Muscle layer of colon (tissue), 2 donors: ENCODE data around the gene WDR90.

Experiments
- H3K27ac ChIP-seq: one replicate; pipeline ENCODE4 v1.7.0; 2013; ENCODE audit warnings: low read depth, mild to moderate bottlenecking, low read length, moderate library complexity
- H3K27me3 ChIP-seq, 2 donors: one replicate each; pipeline ENCODE4 v1.7.0; 2013; ENCODE audit warnings: low read length in 2 of 2, mild to moderate bottlenecking in 2 of 2; ENCODE audit not compliant: insufficient read depth in 2 of 2, control insufficient read depth in 1 of 2
- H3K36me3 ChIP-seq: one replicate; pipeline ENCODE4 v1.7.0; 2013; ENCODE audit warnings: mild to moderate bottlenecking, low read length; ENCODE audit not compliant: insufficient read depth
- H3K4me1 ChIP-seq: one replicate; pipeline ENCODE4 v1.7.0; 2013; ENCODE audit warnings: mild to moderate bottlenecking, low read length; ENCODE audit not compliant: insufficient read depth
- H3K4me3 ChIP-seq, 2 donors: one replicate each; pipeline ENCODE4 v1.7.0; 2013; ENCODE audit warnings: low read length in 2 of 2, low read depth in 1 of 2, mild to moderate bottlenecking in 1 of 2, moderate library complexity in 1 of 2
- H3K9ac ChIP-seq: one replicate; pipeline ENCODE4 v1.7.0; 2013; ENCODE audit warnings: low read length
- H3K9me3 ChIP-seq: one replicate; pipeline ENCODE4 v1.7.0; 2013; ENCODE audit warnings: mild to moderate bottlenecking, low read length
- donor health status: abdominal sarcoma.
- donor health status: Adenocarcinoma of cecum.

Gene WDR90

DNA sequence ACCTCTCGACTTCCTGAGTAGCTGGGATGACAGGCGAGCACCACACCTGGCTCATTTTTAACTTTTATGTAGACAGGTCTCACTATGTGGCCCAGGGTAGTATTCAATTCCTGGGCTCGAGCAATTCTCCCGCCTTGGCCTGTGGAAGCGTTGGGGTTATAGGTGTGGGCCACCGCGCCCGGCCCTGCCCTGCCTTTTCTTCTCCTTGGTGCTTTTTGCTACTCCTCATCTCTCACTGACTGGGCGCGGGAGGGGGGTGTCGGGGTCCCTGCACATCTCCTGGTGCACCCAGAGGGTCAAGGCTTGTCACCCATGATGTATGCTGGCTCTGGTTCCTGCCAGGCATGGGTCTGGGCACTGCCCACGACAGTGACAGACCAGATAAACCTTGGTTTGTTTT lies 4.6 kb upstream of the WDR90 start:
- no peak overlapping the region for H3K27ac ChIP-seq
- H3K9me3 ChIP-seq = no peaks in the 10 kb centered on the region
- H3K4me3 ChIP-seq = no peak overlapping the region
- H3K27me3 ChIP-seq = no peaks in the 10 kb centered on the region
- no peaks in the 10 kb centered on the region for H3K36me3 ChIP-seq
- H3K4me1 ChIP-seq = peaks cover 26% of the 10 kb centered on the region
- H3K9ac ChIP-seq = no peak overlapping the region

DNA sequence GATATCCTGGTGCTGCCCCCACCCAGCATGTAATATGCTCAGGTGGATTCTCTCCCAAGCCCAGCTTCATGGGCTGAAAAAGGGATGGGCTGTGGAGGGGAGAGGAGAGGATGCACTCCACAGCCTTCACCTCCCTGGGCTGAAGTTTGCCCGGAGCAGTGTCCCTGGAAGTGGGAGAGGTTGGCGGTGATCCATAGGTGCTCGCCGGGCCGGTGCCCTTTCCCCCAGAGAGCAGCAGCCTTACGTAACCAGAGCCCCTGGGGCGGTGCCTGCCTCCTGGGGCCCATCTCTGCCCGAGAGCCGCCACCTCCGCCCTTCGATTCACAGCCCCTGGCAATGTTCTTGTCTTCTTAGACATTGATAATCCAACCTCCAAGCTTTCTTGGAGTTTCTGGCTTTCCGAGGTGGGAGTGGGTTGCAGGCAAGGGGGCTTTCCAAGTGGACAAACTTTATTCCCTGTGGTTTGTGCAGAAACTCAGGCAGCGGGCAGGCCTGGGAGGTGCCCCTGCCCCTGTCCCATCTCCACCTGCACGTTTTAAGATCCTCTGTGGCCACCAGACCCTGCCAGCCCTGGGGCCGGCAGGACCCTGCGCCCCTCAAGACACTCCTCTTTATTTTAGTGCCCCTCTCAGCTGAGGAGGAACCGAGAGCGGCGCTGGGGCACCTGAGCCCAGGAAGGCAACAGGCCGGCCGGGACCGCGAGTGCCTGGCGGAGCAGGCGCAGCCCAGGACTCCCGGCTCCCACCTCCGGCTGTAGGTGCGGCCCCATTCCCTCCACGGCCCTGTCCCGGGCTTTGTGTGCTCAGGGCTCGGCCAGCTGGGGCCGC lies 3.1 kb upstream of the WDR90 start:
- H3K9ac ChIP-seq = no peak overlapping the region
- H3K9me3 ChIP-seq = no peaks in the 10 kb centered on the region
- no peaks in the 10 kb centered on the region for H3K27me3 ChIP-seq
- no peak overlapping the region for H3K4me3 ChIP-seq
- H3K4me1 ChIP-seq = peaks cover 36% of the 10 kb centered on the region
- H3K36me3 ChIP-seq = no peaks in the 10 kb centered on the region
- H3K27ac ChIP-seq = no peak overlapping the region

DNA sequence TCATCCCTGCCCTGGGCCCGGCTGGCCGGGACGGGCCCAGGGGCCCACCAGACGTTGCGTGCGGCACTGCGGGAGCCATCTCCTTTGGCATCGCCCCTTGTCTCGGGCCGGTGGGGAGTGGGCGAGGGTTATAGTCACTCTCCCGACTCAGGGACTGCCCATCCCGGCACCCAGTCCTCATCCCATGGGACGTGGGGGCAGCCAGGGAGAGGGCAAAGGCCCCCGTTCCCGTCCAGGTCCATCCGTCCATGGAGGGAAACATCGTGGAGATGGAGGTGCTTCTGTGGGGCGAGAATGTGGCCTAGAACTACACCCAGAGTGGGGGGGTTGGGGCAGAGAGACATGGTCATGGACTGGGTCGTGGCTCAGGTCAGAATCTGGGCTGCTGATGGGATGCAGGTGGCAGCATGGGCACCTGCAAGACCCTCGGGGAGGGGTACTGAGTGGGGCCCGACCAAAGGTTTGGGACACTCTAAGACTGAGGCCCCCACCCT lies 2.4 kb upstream of the WDR90 start:
- no peaks in the 10 kb centered on the region for H3K27me3 ChIP-seq
- H3K36me3 ChIP-seq = no peaks in the 10 kb centered on the region
- H3K4me3 ChIP-seq = no peak overlapping the region
- H3K9ac ChIP-seq = no peak overlapping the region
- no peak overlapping the region for H3K27ac ChIP-seq
- no peaks in the 10 kb centered on the region for H3K9me3 ChIP-seq
- H3K4me1 ChIP-seq = peaks cover 36% of the 10 kb centered on the region

DNA sequence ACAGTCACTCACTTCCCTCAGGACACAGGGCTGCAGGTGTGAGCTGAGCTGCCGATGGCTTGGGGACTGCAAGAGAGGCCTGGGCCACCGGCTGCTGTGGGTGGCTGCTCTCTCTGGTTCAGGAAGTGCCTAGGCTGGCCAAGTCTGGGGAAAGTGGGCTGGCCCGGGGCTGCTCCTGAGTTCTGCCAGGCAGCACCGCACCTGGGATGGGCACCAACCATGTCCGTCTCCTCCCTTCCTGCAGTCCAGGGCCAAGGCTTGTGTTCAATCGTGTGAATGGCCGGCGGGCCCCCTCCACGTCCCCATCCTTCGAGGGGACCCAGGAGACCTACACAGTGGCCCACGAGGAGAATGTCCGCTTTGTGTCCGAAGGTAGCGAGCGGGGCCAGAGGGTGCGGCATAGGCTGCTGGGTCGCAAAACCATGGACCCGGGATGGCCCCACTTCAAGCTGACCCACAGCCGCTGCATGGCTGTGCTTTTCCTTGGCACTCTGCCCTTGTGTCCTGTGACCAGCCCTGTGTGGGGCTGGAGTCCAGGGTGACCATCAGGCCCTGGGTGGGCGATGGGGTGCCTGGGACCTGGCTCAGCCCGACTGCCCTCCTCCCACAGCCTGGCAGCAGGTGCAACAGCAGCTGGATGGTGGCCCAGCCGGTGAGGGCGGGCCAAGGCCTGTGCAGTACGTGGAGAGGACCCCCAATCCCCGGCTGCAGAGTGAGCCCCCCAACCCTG lies 1.8 kb upstream of the WDR90 start:
- no peaks in the 10 kb centered on the region for H3K27me3 ChIP-seq
- H3K4me3 ChIP-seq = no peak overlapping the region
- H3K4me1 ChIP-seq = peaks cover 36% of the 10 kb centered on the region
- no peak overlapping the region for H3K9ac ChIP-seq
- H3K27ac ChIP-seq = peak overlapping the region; percentile 92
- no peaks in the 10 kb centered on the region for H3K36me3 ChIP-seq
- H3K9me3 ChIP-seq = no peaks in the 10 kb centered on the region

DNA sequence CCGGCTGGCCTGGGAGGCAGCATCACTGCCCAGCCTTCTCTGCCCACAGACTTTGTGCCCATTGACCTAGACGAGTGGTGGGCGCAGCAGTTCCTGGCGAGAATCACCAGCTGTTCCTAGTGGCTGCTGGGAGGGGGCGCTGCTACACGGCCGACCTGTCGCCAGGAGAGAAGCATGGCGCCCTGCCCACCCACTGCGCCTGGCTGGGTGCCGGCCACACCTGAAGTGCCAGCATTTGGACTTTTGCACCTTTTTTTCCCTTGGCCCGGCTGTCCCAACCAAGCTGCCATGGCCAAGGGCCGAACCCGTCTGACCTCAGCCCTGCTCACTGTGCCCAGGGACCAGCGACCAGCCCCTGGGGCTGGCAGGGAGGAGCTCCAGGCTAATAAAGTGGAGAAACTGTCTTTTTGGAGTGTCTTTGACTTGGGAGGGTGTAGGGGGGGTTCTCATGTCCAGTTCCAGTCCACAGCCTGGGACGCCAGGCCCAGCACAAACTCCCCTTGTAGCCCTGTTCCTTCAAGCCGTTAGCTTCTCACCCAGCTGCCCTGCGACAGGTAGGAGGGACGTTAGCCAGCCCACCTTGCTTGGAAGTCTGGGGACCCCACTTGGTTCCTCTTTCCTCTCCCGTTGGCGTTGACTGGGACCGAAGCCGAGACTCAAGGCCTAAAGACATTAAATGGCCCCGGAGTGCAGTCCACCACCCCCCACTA lies 939 bp upstream of the WDR90 start:
- Histone ChIP-seq H3K27me3 (no peaks in the 10 kb centered on the region), H3K9me3 (no peaks in the 10 kb centered on the region), H3K9ac (peak overlapping the region; percentile 86), H3K4me3 (peak overlapping the region; percentile 86 to 95), H3K27ac (peak overlapping the region; percentile 92), H3K36me3 (no peaks in the 10 kb centered on the region), H3K4me1 (peaks cover 28% of the 10 kb centered on the region)

DNA sequence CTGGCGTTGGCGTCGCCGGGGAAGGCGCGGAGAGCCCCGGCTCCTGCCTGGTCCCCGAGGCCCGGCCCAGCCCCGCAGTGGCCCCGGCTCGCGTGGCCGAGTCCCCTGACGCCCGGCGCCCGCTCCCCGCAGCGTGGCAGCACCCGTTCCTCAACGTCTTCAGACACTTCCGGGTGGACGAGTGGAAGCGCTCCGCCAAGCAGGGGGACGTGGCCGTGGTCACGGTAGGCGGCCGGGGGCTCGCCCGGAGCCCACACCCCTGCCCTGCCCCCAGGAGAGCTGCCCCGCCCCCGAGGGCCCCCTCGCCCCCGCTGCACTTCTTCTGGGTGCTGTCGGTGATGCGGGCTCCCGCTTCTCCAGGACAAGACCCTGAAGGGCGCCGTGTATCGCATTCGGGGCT lies 466 bp downstream of the WDR90 start:
- Histone ChIP-seq H3K27ac (peak overlapping the region; percentile 92), H3K4me1 (peaks cover 27% of the 10 kb centered on the region), H3K4me3 (peak overlapping the region; percentile 86 to 95), H3K9me3 (no peaks in the 10 kb centered on the region), H3K9ac (no peak overlapping the region), H3K27me3 (no peaks in the 10 kb centered on the region), H3K36me3 (no peaks in the 10 kb centered on the region)

DNA sequence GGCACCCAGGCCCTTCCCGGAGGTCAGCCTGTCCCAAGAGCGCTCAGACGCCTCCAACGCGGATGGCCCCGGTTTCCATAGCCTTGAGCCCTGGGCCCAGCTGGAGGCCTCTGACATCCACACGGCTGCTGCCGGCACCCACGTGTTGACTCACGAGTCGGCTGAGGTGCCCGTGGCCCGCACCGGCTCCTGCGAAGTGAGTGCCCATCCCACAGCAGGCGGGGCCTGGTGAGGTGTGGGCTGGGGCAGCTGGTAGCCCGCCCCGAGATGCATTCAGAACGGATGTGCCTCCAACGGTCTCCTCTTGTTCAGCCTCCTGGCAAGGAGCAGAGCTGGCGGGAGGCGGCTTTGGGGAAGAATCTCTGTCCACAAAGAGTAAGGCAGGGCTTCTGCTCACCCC lies 2.7 kb downstream of the WDR90 start:
- no peak overlapping the region for H3K4me3 ChIP-seq
- H3K9me3 ChIP-seq = no peaks in the 10 kb centered on the region
- H3K9ac ChIP-seq = no peak overlapping the region
- no peaks in the 10 kb centered on the region for H3K27me3 ChIP-seq
- no peaks in the 10 kb centered on the region for H3K36me3 ChIP-seq
- peaks cover 25% of the 10 kb centered on the region for H3K4me1 ChIP-seq
- no peak overlapping the region for H3K27ac ChIP-seq

DNA sequence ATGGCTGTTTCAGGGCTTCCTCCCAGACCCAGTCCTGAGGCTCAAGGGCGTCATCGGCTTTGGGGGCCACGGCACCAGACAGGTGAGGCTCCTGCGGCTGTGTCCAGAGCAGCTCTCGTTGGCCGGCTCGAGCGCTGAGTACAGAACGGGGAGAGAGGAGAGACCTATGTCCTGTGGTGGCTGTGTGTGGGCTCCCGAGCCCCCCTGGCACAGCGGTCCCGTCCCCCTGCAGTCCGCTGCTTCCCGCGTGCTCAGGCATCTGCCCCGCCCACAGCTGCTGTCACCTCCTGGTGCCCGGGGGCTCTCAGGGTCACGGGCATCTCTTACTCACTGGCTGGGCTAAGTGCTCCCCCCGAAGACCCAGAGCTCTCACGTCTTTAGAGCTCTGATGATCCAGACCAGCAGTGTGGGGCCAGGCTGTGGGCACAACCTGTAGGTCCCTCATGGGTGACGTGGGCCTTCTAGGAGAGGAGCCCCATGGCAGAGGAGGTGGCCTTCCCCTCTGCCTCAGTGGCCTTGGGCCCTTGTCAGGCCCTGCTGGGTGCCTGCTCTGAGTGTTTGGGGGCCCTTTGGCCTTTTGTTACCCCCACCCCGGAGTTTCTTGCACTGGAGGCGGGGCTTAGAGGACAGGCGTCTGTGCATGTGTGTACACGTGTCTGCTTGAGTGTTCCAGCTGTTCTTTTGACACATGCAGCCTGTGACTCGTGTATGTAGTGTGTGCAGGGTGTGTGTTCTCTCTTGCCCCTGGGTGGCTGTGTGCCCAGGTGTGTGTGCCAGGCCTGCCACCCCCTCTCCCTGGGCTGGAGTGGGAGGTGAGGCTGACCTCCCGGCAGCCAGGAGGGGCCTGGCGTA lies 3.5 kb downstream of the WDR90 start:
- Histone ChIP-seq H3K4me3 (no peak overlapping the region), H3K27ac (no peak overlapping the region), H3K9me3 (no peaks in the 10 kb centered on the region), H3K27me3 (no peaks in the 10 kb centered on the region), H3K36me3 (no peaks in the 10 kb centered on the region), H3K9ac (no peak overlapping the region), H3K4me1 (peaks cover 18% of the 10 kb centered on the region)

DNA sequence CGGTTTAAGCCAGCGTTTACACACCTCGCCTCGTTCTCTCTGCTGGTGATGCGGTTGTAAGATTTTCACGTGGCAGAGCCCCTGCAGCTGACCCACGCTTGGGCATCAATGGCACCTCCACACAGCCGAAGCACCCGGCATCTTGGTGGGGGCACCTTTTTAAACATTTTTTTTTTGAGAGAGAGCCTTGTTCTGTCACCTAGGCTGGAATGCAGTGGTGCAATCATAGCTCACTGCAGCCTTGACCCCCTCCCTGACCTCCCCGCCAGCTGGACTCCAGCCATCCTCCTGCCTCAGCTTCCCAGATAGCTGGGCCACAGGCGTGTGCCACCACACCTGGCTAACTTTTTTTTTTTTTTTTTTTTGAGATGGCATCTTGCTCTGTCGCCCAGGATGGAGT lies 4.9 kb downstream of the WDR90 start:
- Histone ChIP-seq H3K36me3 (no peaks in the 10 kb centered on the region), H3K4me3 (no peak overlapping the region), H3K27me3 (no peaks in the 10 kb centered on the region), H3K4me1 (peaks cover 9% of the 10 kb centered on the region), H3K9me3 (no peaks in the 10 kb centered on the region), H3K27ac (no peak overlapping the region), H3K9ac (no peak overlapping the region)

DNA sequence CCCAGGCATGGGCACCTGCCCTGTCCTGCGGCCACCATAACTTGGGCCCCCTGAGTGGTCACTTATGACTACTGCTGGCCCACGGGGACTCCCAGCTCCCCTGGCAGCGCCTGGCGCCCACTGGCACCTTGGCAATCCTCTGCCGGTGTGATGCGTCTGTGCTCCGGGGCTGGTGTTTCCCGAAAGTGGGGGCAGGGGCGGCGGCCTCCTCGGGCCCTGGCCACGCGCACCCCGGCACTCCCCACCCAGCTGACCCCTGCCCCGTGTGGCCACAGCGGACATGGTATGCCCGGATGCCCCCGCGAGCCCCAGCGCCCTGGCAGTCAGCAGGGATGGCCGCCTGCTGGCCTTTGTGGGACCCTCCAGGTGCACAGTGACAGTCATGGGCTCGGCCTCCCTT lies 8.3 kb downstream of the WDR90 start:
- Histone ChIP-seq H3K9ac (no peak overlapping the region), H3K27me3 (no peaks in the 10 kb centered on the region), H3K4me3 (no peak overlapping the region), H3K9me3 (no peaks in the 10 kb centered on the region), H3K36me3 (no peaks in the 10 kb centered on the region), H3K4me1 (peaks cover 11% of the 10 kb centered on the region), H3K27ac (no peak overlapping the region)
